Thyroid gland (tissue), 4 donors: ENCODE data around the gene CRTAC1. TPM values are rescaled to one million over a fixed set of nuclear protein-coding genes. Genes with fewer than 3 reads are reported as not detected.

Experiments
- DNase-seq, 2 donors: peaks; one replicate each; pipeline ENCODE4 v3.0.0-alpha.2; 2019
- H3K27ac ChIP-seq, 3 donors: fragments of 200-600 bp; sonication (generic); 1 replicate in 2 of 3; 2 replicates in 1 of 3; pipeline ENCODE4 v1.5.1; 2016 to 2019; ENCODE audit warnings: mild to moderate bottlenecking in 1 of 3, moderate library complexity in 1 of 3
- H3K27me3 ChIP-seq: fragments of 200-600 bp; sonication (generic); one replicate; pipeline ENCODE4 v1.5.1; 2019
- H3K36me3 ChIP-seq, 2 donors: fragments of 200-600 bp; sonication (generic); one replicate each; pipeline ENCODE4 v1.5.1; 2016 to 2019
- H3K4me1 ChIP-seq, 2 donors: fragments of 200-600 bp; sonication (generic); one replicate each; pipeline ENCODE4 v1.5.1; 2017 to 2019
- H3K4me3 ChIP-seq, 3 donors: fragments of 200-600 bp; sonication (generic); replicated peaks in 1 of 3; 1 replicate in 2 of 3; 2 replicates in 1 of 3; pipeline ENCODE4 v1.5.1; 2016; ENCODE audit warnings: mild to moderate bottlenecking in 1 of 3
- H3K9me3 ChIP-seq: fragments of 200-600 bp; sonication (generic); one replicate; pipeline ENCODE4 v1.5.1; 2017
- CTCF ChIP-seq, 6 experiments: fragments of 200-600 bp in 3 of 6; fragments of 450-650 bp in 3 of 6; sonication (generic) in 3 of 6; IDR thresholded peaks; one replicate each; pipeline ENCODE4 v1.5.1; 2016 to 2019; ENCODE audit warnings: antibody characterized with exemption in 6 of 6, mild to moderate bottlenecking in 2 of 6, inconsistent platforms in 1 of 6, moderate library complexity in 1 of 6
- POLR2A ChIP-seq, 2 donors: fragments of 450-650 bp; IDR thresholded peaks; one replicate each; pipeline ENCODE4 v1.6.1; 2017; ENCODE audit warnings: antibody characterized with exemption in 2 of 2, mild to moderate bottlenecking in 2 of 2, moderate library complexity in 1 of 2
- WGBS, 2 donors: methylation state at CpG; one replicate each; pipeline ENCODE4 v1.1.5; 2017; 5-methylcytosine and 5-hydroxymethylcytosine counted together
- intact Hi-C: fragments of 100-400 bp; cut with DNase I; formaldehyde crosslinking; loops from one replicate; pipeline ENCODE4 v1.15.1; 2023
- total RNA-seq, 4 donors: library from RNA; depleted of rRNA; stranded (reverse); fragments of >200 nt; gene quantifications; one replicate each; pipeline ENCODE4 v1.2.3, GENCODE V29; 2016

The CRTAC1 gene
- total RNA-seq, 4 donors from 2014 or later = 2.6 to 7.3 (median 3.7) TPM

DNA sequence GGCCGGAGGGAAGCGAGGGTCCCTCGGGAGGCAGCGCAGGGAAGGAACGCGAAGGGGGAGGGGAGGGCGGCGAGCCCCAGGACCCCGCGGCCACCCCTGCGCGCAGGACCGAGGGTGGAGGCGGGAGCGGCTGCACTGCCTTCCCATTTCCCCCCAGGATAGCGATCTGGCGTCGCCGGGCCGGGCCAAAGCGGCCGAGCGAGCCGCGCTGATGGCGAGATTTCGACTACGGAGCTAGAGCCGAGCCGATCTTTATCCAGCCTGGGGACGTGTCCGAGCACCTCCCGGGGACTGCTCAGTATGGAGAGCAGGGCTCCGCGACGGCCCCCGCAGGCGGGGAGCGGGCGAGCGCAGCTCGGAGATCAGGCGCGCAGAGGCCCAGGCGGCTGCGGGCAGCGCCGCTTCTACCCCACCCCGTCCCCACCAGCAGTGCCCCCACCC, 590 bp upstream of the CRTAC1 start:
- Histone ChIP-seq H3K4me1 (peaks cover 12 to 16% of the 10 kb centered on the region in 2 donors), H3K27ac (no peak overlapping the region), H3K4me3 (peak overlapping the region in 1 of 3 donors; percentile 38), H3K27me3 (peaks cover 6% of the 10 kb centered on the region), H3K9me3 (no peaks in the 10 kb centered on the region), H3K36me3 (no peaks in the 10 kb centered on the region)
- TF ChIP-seq POLR2A (IDR thresholded peaks at IDR 0.05) (no peak), CTCF (IDR thresholded peaks at IDR 0.05) (no peak)
- intact Hi-C loops = no loop called here
- 1% methylated on average over 23 of the region's 49 CpGs; no CpG with 5 or more reads in 1 of the 2 donors for WGBS, 2 donors
- peak; percentile 29 to 30 for DNase-seq

DNA sequence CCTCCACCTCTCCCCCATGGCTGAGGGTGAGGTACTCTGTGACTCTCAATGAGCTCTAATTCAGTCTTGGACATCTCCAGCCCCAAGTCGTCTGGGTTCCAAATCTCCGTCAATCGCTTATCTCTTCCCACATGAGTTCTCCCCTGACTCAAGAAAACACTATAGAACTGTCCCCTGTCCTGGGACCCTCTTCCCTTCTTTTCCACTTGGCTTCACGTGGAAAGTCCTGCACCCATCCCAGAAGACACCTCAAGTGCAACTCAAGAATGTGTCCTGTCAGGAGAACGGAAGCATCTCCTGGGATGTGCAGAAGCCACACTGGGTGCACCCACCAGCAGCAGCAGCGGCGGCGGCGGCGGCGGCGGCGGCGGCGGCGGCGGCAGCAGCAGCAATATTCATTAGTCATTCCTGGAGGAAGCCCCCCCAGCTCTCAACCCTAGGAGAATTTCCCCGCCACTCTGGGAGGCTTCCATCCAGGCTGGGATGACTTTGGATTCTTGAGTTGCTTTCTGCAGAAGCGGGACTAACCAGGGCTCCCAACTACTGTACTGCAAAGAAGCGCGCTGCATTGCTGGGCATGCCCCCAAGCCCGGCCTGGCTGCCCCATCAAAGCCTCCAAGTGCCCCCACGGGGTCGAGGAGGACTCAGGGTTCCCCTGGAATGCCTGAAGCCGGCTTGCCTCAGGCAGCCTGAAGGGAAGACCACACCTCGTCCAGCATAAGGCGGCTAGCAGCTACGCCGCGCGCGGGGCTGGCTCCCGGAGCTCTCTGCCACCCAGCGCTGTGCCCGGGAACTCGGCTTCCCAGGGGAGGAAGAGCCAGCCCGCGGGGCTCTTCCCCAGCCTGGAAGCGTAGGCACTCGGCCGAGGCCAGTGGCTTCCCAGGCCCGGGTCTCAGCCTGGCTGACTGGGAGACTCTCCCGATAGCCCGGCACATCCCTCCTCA, 1.0 kb downstream of the CRTAC1 start:
- Histone ChIP-seq H3K27ac (no peak overlapping the region), H3K27me3 (peaks cover 6% of the 10 kb centered on the region), H3K4me3 (peak overlapping the region in 1 of 3 donors; percentile 38), H3K4me1 (peaks cover 12 to 16% of the 10 kb centered on the region in 2 donors), H3K36me3 (no peaks in the 10 kb centered on the region), H3K9me3 (no peaks in the 10 kb centered on the region)
- no peak for TF ChIP-seq CTCF (IDR thresholded peaks at IDR 0.05)
- no peak for TF ChIP-seq POLR2A (IDR thresholded peaks at IDR 0.05)
- WGBS, 2 donors = 6 to 15% methylated on average over 11 to 24 of the region's 44 CpGs
- intact Hi-C loops = no loop called here
- peak; percentile 23 to 27 for DNase-seq

DNA sequence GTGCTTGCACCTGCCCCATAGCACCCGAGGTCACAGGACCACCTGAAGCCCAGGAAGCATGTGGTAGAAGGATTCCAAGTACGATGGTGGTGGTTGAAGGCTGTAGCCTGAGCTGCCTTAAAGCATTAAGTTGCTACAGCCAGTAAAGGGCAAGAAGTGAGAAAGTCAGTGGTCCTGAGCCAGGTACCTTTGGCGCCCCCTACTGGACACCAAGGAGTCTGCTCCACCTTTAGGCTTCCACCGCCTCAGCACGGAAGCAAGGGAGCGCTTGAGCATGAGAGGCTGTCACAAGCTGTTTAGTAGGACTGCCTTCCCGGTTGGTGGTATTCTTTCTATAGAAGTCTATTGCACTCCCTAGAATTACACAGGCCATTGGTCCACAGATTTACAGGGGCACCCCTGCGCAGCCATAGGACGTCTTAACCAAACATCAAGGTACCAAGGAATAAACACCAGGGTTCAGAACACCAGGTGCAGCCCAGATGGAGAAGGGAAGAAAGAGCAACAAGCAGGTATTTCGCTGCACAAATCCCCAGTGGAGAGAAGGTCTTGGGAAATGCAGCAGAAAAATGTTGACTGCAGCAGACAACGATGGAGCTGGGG, 2.2 kb downstream of the CRTAC1 start:
- TF ChIP-seq CTCF (IDR thresholded peaks at IDR 0.05) (peak; percentile 68 to 92 (median 78)), POLR2A (IDR thresholded peaks at IDR 0.05) (no peak)
- DNase-seq = peak; percentile 70 to 83
- H3K27me3 ChIP-seq = peaks cover 6% of the 10 kb centered on the region
- H3K9me3 ChIP-seq = no peaks in the 10 kb centered on the region
- H3K36me3 ChIP-seq = no peaks in the 10 kb centered on the region
- peaks cover 12 to 16% of the 10 kb centered on the region in 2 donors for H3K4me1 ChIP-seq
- WGBS, 2 donors = 25 to 31% methylated on average over 10 to 11 of the region's 11 CpGs
- H3K27ac ChIP-seq = no peak overlapping the region
- no peak overlapping the region for H3K4me3 ChIP-seq
- intact Hi-C loops = no loop called here

- intact Hi-C loops = no loop called here
- 36 to 62% methylated on average over 4 of the region's 4 CpGs for WGBS, 2 donors
- H3K4me3 ChIP-seq = no peak overlapping the region
- DNase-seq = peak; percentile 67 to 72
- TF ChIP-seq CTCF (IDR thresholded peaks at IDR 0.05) = no peak
- no peak for TF ChIP-seq POLR2A (IDR thresholded peaks at IDR 0.05)
- peaks cover 0 to under 1% of the 10 kb centered on the region in 2 donors for H3K4me1 ChIP-seq
- no peaks in the 10 kb centered on the region for H3K9me3 ChIP-seq
- no peaks in the 10 kb centered on the region for H3K36me3 ChIP-seq
- no peak overlapping the region for H3K27ac ChIP-seq
- H3K27me3 ChIP-seq = no peaks in the 10 kb centered on the region
Measured at GRCh38 chr10:98023024-98023423, 7.4 kb downstream of the CRTAC1 start.
